Type B pancreatic cell (in vitro differentiated cells): ENCODE data around the gene MCF2L. TPM values are rescaled to one million over a fixed set of nuclear protein-coding genes. Genes with fewer than 3 reads are reported as not detected.

Experiments
- DNase-seq: peaks from one replicate; pipeline ENCODE4 v3.0.0; 2021; ENCODE audit warnings: mixed read lengths; ENCODE audit not compliant: unreplicated experiment; ENCODE audit errors: extremely low spot score
- H3K27ac Mint-ChIP-seq: 2 replicates; pipeline ENCODE4 v1.8.0; 2021; ENCODE audit warnings: mild to moderate bottlenecking, mixed read lengths
- H3K27me3 Mint-ChIP-seq: 2 replicates; pipeline ENCODE4 v1.8.0; 2021; ENCODE audit warnings: mixed read lengths
- H3K36me3 Mint-ChIP-seq: 2 replicates; pipeline ENCODE4 v1.8.0; 2021; ENCODE audit warnings: mixed read lengths
- H3K4me1 Mint-ChIP-seq: one replicate; pipeline ENCODE4 v1.8.0; 2021; ENCODE audit warnings: mixed read lengths; ENCODE audit not compliant: unreplicated experiment
- H3K4me3 Mint-ChIP-seq: 2 replicates; pipeline ENCODE4 v1.8.0; 2021; ENCODE audit warnings: mild to moderate bottlenecking, mixed read lengths
- H3K9me3 Mint-ChIP-seq: 2 replicates; pipeline ENCODE4 v1.8.0; 2021; ENCODE audit warnings: mixed read lengths
- CTCF ChIP-seq: fragments of 200-600 bp; sonication (generic); conservative IDR thresholded peaks from 2 replicates; pipeline ENCODE4 v1.5.0; 2021; ENCODE audit warnings: antibody characterized with exemption, mild to moderate bottlenecking
- total RNA-seq: library from RNA; stranded (reverse); gene quantifications from 2 replicates; pipeline ENCODE4 v1.2.1, GENCODE V29; 2021; ENCODE audit warnings: low replicate concordance

The MCF2L gene
- total RNA-seq, 1 donor from 2014 or later = 46.9 TPM

GRCh38 chr13:113072376-113072775 is 103.4 kb downstream of the MCF2L start:
- H3K9me3 Mint-ChIP-seq = no peaks in the 10 kb centered on the region
- no peak for DNase-seq
- no peak for TF ChIP-seq CTCF
- peaks cover 4% of the 10 kb centered on the region for H3K36me3 Mint-ChIP-seq
- H3K27ac Mint-ChIP-seq = no peak overlapping the region
- no peaks in the 10 kb centered on the region for H3K27me3 Mint-ChIP-seq
- H3K4me3 Mint-ChIP-seq = no peak overlapping the region
- no peaks in the 10 kb centered on the region for H3K4me1 Mint-ChIP-seq

GRCh38 chr13:113073942-113074341 is 104.9 kb downstream of the MCF2L start:
- no peaks in the 10 kb centered on the region for H3K9me3 Mint-ChIP-seq
- no peak overlapping the region for H3K4me3 Mint-ChIP-seq
- no peak overlapping the region for H3K27ac Mint-ChIP-seq
- no peaks in the 10 kb centered on the region for H3K27me3 Mint-ChIP-seq
- peaks cover 4% of the 10 kb centered on the region for H3K36me3 Mint-ChIP-seq
- DNase-seq = no peak
- no peak for TF ChIP-seq CTCF
- H3K4me1 Mint-ChIP-seq = no peaks in the 10 kb centered on the region

GRCh38 chr13:113074401-113074800 is 105.4 kb downstream of the MCF2L start:
- H3K27ac Mint-ChIP-seq = no peak overlapping the region
- TF ChIP-seq CTCF = no peak
- H3K9me3 Mint-ChIP-seq = no peaks in the 10 kb centered on the region
- no peaks in the 10 kb centered on the region for H3K4me1 Mint-ChIP-seq
- H3K27me3 Mint-ChIP-seq = no peaks in the 10 kb centered on the region
- peaks cover 6% of the 10 kb centered on the region for H3K36me3 Mint-ChIP-seq
- no peak overlapping the region for H3K4me3 Mint-ChIP-seq
- no peak for DNase-seq

GRCh38 chr13:113074876-113075275 is 105.9 kb downstream of the MCF2L start:
- Mint-ChIP-seq H3K36me3 (peaks cover 7% of the 10 kb centered on the region), H3K4me1 (no peaks in the 10 kb centered on the region), H3K4me3 (no peak overlapping the region), H3K27me3 (no peaks in the 10 kb centered on the region), H3K9me3 (no peaks in the 10 kb centered on the region), H3K27ac (no peak overlapping the region)
- TF ChIP-seq CTCF = no peak
- no peak for DNase-seq

GRCh38 chr13:113075711-113076110 is 106.7 kb downstream of the MCF2L start:
- Mint-ChIP-seq H3K27me3 (no peaks in the 10 kb centered on the region), H3K27ac (no peak overlapping the region), H3K4me3 (no peak overlapping the region), H3K9me3 (no peaks in the 10 kb centered on the region), H3K36me3 (peaks cover 7% of the 10 kb centered on the region), H3K4me1 (no peaks in the 10 kb centered on the region)
- TF ChIP-seq CTCF = no peak
- DNase-seq = no peak

GRCh38 chr13:113076681-113077401 is 107.8 kb downstream of the MCF2L start:
- H3K4me3 Mint-ChIP-seq = no peak overlapping the region
- no peak for DNase-seq
- H3K27ac Mint-ChIP-seq = no peak overlapping the region
- no peak for TF ChIP-seq CTCF
- H3K27me3 Mint-ChIP-seq = no peaks in the 10 kb centered on the region
- H3K9me3 Mint-ChIP-seq = no peaks in the 10 kb centered on the region
- H3K4me1 Mint-ChIP-seq = no peaks in the 10 kb centered on the region
- peaks cover 3% of the 10 kb centered on the region for H3K36me3 Mint-ChIP-seq
